HL-60 (cell line): ENCODE data around the gene FGGY.

ENCODE experiments used
- DNase-seq, 2 experiments: peaks; one replicate each; pipeline ENCODE4 v3.0.0-alpha.2; 2010 to 2020; ENCODE audit warnings: low read depth in 1 of 2, low spot score in 1 of 2
- H3K27ac ChIP-seq: fragments of 250-450 bp; sonication (Bioruptor Pico); replicated peaks from 2 replicates; pipeline ENCODE4 v1.5.1; 2020; ENCODE audit warnings: mild to moderate bottlenecking, moderate library complexity
- H3K27me3 ChIP-seq: fragments of 250-450 bp; sonication (Bioruptor Pico); 2 replicates; pipeline ENCODE4 v1.5.1; 2021; ENCODE audit warnings: mild to moderate bottlenecking, moderate library complexity; ENCODE audit not compliant: insufficient read depth, poor library complexity, severe bottlenecking
- H3K4me3 ChIP-seq: replicated peaks from 2 replicates; pipeline ENCODE4 v1.5.1; 2011; ENCODE audit warnings: mild to moderate bottlenecking, control low read depth, low read length; ENCODE audit not compliant: insufficient read depth
- GABPA ChIP-seq: IDR thresholded peaks from 2 replicates; pipeline ENCODE4 v1.6.1; 2012; ENCODE audit warnings: low read depth
- POLR2AphosphoS5 ChIP-seq: IDR thresholded peaks from 2 replicates; pipeline ENCODE4 v1.6.1; 2012; ENCODE audit warnings: low read depth
- SPI1 ChIP-seq: IDR thresholded peaks from 2 replicates; pipeline ENCODE4 v1.6.1; 2012; ENCODE audit warnings: low read depth, mild to moderate bottlenecking, borderline replicate concordance
- TF ChIP-seq, protein P1 (sequence below): IDR thresholded peaks from 2 replicates; pipeline ENCODE4 v1.6.1; 2012; ENCODE audit warnings: low read depth; ENCODE audit not compliant: insufficient replicate concordance
- TF ChIP-seq, protein P2 (sequence below): IDR thresholded peaks from one replicate; pipeline ENCODE4 v1.5.1; 2011; ENCODE audit warnings: low read length, control low read depth, inconsistent platforms; ENCODE audit not compliant: insufficient read depth

Gene FGGY

GRCh38 chr1:59520194-59520593 is 223.3 kb downstream of the FGGY start:
- Histone ChIP-seq H3K4me3 (no peak overlapping the region), H3K27me3 (no peaks in the 10 kb centered on the region), H3K27ac (no peak overlapping the region)
- TF ChIP-seq, protein P1, sequence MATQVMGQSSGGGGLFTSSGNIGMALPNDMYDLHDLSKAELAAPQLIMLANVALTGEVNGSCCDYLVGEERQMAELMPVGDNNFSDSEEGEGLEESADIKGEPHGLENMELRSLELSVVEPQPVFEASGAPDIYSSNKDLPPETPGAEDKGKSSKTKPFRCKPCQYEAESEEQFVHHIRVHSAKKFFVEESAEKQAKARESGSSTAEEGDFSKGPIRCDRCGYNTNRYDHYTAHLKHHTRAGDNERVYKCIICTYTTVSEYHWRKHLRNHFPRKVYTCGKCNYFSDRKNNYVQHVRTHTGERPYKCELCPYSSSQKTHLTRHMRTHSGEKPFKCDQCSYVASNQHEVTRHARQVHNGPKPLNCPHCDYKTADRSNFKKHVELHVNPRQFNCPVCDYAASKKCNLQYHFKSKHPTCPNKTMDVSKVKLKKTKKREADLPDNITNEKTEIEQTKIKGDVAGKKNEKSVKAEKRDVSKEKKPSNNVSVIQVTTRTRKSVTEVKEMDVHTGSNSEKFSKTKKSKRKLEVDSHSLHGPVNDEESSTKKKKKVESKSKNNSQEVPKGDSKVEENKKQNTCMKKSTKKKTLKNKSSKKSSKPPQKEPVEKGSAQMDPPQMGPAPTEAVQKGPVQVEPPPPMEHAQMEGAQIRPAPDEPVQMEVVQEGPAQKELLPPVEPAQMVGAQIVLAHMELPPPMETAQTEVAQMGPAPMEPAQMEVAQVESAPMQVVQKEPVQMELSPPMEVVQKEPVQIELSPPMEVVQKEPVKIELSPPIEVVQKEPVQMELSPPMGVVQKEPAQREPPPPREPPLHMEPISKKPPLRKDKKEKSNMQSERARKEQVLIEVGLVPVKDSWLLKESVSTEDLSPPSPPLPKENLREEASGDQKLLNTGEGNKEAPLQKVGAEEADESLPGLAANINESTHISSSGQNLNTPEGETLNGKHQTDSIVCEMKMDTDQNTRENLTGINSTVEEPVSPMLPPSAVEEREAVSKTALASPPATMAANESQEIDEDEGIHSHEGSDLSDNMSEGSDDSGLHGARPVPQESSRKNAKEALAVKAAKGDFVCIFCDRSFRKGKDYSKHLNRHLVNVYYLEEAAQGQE, result no peak
- TF ChIP-seq SPI1, result no peak
- TF ChIP-seq POLR2AphosphoS5, result no peak
- no peak for TF ChIP-seq GABPA
- TF ChIP-seq, protein P2, sequence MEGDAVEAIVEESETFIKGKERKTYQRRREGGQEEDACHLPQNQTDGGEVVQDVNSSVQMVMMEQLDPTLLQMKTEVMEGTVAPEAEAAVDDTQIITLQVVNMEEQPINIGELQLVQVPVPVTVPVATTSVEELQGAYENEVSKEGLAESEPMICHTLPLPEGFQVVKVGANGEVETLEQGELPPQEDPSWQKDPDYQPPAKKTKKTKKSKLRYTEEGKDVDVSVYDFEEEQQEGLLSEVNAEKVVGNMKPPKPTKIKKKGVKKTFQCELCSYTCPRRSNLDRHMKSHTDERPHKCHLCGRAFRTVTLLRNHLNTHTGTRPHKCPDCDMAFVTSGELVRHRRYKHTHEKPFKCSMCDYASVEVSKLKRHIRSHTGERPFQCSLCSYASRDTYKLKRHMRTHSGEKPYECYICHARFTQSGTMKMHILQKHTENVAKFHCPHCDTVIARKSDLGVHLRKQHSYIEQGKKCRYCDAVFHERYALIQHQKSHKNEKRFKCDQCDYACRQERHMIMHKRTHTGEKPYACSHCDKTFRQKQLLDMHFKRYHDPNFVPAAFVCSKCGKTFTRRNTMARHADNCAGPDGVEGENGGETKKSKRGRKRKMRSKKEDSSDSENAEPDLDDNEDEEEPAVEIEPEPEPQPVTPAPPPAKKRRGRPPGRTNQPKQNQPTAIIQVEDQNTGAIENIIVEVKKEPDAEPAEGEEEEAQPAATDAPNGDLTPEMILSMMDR, result no peak
- no peak for DNase-seq

- no peak for DNase-seq
- Histone ChIP-seq H3K4me3 (no peak overlapping the region), H3K27ac (no peak overlapping the region), H3K27me3 (no peaks in the 10 kb centered on the region)
- TF ChIP-seq GABPA (no peak), POLR2AphosphoS5 (no peak), SPI1 (no peak)
- TF ChIP-seq, protein P2, result no peak
- TF ChIP-seq, protein P1, result no peak
These were observed 224.0 kb downstream of the FGGY start for GRCh38 chr1:59520827-59521418.

GRCh38 chr1:59521456-59521855 is 224.6 kb downstream of the FGGY start:
- DNase-seq, result no peak
- Histone ChIP-seq H3K27ac (no peak overlapping the region), H3K4me3 (no peak overlapping the region), H3K27me3 (no peaks in the 10 kb centered on the region)
- TF ChIP-seq GABPA, result no peak
- no peak for TF ChIP-seq POLR2AphosphoS5

DNA sequence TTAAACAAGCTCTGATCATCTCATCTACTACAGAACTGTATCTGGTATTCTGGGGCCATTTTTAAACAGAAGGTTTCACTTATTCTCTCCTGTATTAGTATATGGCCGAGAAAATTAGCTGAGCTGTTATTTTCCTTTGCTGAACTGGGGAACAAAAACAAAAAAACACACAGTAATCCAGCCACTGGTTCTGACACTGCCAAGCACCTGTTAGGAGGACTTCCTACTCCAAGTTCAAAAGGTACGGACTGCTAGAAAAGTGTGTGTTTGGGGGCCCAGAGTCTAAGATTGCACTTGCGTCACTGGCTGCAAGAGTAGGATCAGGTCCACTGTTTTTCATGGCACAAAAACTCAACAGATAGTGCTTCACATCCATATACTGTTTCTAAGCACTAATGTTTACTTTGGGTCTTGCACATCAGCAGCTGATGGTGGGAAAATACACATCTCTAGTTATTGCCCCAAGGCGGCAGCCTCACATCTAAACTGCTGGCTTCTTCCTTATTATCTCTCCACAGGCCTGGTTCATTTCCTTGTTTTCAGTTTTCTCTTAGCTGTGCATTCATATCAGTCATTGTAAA is 226.1 kb downstream of the FGGY start:
- H3K4me3 ChIP-seq, result no peak overlapping the region
- TF ChIP-seq POLR2AphosphoS5 (no peak), GABPA (no peak), SPI1 (no peak)
- TF ChIP-seq, protein P1, result no peak
- TF ChIP-seq, protein P2, result no peak
- DNase-seq, result no peak
- H3K27ac ChIP-seq, result no peak overlapping the region
- H3K27me3 ChIP-seq, result no peaks in the 10 kb centered on the region
